HUES48 (cell line): ENCODE results near the gene ZNF175.

Experiments used
- H3K27ac ChIP-seq: one replicate; pipeline ENCODE4 v1.7.0; 2013; ENCODE audit warnings: low read depth, low read length, inconsistent platforms
- H3K27me3 ChIP-seq: 2 replicates; pipeline ENCODE4 v1.6.1; 2013; ENCODE audit warnings: mild to moderate bottlenecking, low read length; ENCODE audit not compliant: control insufficient read depth, insufficient read depth
- H3K36me3 ChIP-seq: 2 replicates; pipeline ENCODE4 v1.6.1; 2013; ENCODE audit warnings: low read length; ENCODE audit not compliant: control insufficient read depth, insufficient read depth
- H3K4me1 ChIP-seq: 2 replicates; pipeline ENCODE4 v1.6.1; 2013; ENCODE audit warnings: mild to moderate bottlenecking, low read length; ENCODE audit not compliant: control insufficient read depth, insufficient read depth
- H3K4me3 ChIP-seq: 2 replicates; pipeline ENCODE4 v1.5.1; 2013; ENCODE audit warnings: mild to moderate bottlenecking, low read depth, low read length
- H3K9ac ChIP-seq: 2 replicates; pipeline ENCODE4 v1.6.1; 2013; ENCODE audit warnings: mild to moderate bottlenecking, low read depth, low read length, moderate library complexity
- H3K9me3 ChIP-seq: 2 replicates; pipeline ENCODE4 v1.6.1; 2013; ENCODE audit warnings: low read length; ENCODE audit not compliant: control insufficient read depth, insufficient read depth

Gene ZNF175

DNA sequence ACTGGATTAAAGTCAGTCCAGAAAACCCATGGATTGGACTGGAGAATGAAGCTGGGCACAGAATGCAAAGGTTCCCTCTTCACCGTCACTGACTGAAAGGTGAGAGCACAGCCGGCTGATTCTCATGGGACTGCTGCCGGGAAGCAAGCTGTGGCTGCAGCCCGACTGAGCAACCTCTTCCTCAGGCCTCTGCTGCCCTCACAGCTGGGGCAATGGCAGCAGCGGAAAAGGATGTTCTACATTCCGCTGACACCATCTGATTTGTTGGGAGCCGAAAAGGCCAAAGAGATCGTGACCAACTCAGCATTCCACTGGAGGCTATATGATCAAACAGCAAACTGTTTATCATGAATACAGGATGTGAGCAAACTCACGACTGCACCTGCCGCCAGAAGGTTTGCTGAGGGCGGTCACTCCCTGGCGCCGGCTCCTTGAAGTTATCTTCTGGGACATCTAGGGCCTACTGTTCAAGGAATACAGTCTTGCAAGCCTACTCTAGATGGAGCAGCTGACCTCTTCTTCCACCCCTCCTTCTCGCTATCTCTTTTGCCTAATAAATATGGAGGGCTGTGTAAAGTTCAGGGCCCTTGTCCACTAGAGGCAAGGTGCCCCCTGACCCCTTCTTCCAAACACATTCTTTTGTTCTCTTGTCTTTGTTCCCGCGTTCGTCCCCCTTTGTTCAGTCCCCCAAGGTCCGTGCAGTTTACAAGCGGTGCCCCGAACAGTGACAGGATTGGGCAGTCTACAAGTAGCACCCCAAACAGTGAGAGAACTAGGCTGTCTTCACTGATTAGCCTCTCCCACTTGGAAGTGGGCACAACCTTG is 20.0 kb upstream of the ZNF175 start:
- Histone ChIP-seq H3K9ac (no peak overlapping the region), H3K9me3 (peaks cover 8% of the 10 kb centered on the region; the same call in 1 of the 2 replicates), H3K36me3 (no peaks in the 10 kb centered on the region), H3K4me3 (no peak overlapping the region), H3K4me1 (0 out of 2 replicates have a peak, but pooled peaks cover 2% of the 10 kb centered on the region), H3K27ac (no peak overlapping the region), H3K27me3 (no peaks in the 10 kb centered on the region)

DNA sequence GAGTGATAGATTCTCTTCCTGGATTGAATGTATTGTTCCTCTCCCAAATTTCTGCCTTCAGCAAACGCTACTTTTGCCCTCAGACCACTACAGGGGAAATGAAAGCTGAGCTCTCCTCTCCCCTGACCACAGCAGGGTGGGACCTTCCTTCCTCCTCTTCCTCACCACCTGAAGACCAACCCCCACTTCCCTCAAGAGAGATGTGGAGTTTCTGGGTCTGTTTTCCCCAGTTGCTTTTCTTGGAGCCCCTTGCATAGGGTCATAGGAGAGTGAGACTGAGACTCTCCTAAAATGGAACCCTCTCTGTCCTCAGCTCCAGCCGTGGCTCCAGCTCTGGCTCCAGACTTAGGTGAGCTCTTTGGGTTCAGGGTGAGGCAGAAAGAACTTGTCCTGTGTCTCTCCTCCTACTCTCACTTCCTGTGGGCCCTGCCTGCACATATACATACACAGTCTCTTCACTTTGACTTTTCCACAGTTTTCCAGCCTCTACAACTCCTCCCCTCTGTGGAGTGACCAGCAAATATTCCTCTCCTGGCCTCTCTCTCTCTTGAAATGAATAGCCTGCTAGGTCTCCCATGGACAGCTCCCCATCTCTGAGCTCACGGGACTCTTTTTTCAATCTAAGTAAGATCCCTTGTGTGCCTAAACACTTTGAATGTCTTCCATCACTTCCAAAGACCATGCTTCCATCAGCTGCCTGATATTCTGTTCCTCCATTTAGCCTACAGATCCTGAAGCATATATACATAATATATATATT is 19.2 kb upstream of the ZNF175 start:
- Histone ChIP-seq H3K27me3 (no peaks in the 10 kb centered on the region), H3K27ac (no peak overlapping the region), H3K9ac (no peak overlapping the region), H3K4me1 (0 out of 2 replicates have a peak, but pooled peaks cover 2% of the 10 kb centered on the region), H3K4me3 (no peak overlapping the region), H3K36me3 (no peaks in the 10 kb centered on the region), H3K9me3 (peaks cover 8% of the 10 kb centered on the region; the same call in 1 of the 2 replicates)

DNA sequence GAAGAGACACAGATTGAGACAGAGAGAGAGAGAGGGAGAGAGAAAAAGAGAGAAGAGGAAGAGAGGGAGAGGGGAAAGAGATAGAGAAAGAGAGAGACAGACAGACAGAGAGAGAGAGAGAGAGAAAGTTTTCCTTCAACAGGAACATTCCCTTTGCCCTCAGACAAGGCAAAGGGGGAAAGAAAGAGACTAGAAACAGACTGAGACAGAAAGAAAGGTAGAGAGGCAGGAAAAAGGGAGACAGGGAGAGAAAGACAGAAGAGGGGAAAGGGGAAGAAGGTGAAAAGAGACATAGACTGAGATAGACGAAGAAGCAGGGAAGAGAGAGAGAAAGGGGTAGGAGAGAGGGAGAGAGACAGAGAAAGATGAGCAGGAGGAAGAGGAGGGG is 18.5 kb upstream of the ZNF175 start:
- Histone ChIP-seq H3K36me3 (no peaks in the 10 kb centered on the region), H3K4me3 (no peak overlapping the region), H3K4me1 (0 out of 2 replicates have a peak, but pooled peaks cover 2% of the 10 kb centered on the region), H3K27ac (no peak overlapping the region), H3K9ac (no peak overlapping the region), H3K27me3 (no peaks in the 10 kb centered on the region), H3K9me3 (peaks cover 8% of the 10 kb centered on the region; the same call in 1 of the 2 replicates)

DNA sequence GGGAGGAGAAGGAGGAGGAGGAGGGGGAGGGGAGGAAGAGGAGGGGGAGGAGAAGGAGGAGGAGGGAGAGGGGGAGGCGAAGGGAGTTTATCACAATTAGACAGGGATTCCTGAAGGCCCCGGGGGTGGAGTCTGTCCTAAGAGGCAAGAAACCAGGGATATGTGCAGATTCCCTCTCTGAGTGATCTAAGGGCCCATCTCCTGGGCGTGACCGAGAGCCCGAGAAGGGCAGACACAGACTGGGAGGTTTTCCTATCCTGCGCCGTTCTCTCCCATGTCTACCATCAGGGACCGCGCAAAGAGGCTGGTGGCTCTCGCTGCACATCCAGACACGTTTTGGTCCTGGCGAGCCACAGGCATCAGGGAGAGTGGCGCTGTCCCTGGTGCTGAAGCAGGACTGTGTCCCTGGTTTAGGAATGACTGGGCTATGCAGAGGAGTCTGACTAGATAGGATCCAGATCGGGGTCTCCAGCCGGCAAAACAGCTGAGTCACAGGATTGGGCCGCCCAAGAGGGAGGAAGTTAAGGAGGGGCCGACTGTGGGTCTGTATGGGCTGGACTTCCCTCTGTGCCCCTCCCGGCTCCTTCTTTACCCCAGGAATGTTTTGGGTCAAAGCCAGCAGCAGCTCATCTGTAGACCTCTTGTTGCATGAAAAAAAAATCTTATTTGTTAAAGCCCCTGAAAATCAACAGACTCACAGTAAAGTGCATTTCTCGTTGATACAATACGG is 17.9 kb upstream of the ZNF175 start:
- Histone ChIP-seq H3K27me3 (no peaks in the 10 kb centered on the region), H3K36me3 (no peaks in the 10 kb centered on the region), H3K9me3 (peaks cover 8% of the 10 kb centered on the region; the same call in 1 of the 2 replicates), H3K4me3 (peak overlapping the region; percentile 28; the same call in 1 of the 2 replicates), H3K9ac (no peak overlapping the region), H3K4me1 (0 out of 2 replicates have a peak, but pooled peaks cover 2% of the 10 kb centered on the region), H3K27ac (no peak overlapping the region)

DNA sequence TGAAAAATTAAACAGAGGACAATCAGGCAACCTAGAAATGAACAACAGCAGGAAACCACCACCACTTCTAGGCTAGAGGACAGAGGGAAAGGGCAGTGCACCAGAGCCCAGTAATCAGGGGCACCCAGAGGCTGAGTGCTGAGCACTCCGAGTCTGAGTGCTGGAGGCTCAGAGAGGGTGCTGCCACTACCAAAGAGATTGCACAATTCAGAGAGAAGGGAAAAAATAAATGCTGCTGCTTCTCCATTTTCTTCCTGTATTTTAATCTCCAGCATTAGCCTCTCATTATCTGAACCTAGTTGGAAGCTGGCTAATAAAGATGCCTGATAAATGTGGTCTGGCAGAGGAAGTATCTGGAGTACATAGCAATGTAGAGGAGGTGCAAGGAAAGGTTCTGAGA is 11.8 kb upstream of the ZNF175 start:
- H3K4me1 ChIP-seq = no peaks in the 10 kb centered on the region
- H3K27ac ChIP-seq = no peak overlapping the region
- no peaks in the 10 kb centered on the region for H3K27me3 ChIP-seq
- H3K4me3 ChIP-seq = no peak overlapping the region
- peaks cover 3% of the 10 kb centered on the region for H3K9me3 ChIP-seq
- no peaks in the 10 kb centered on the region for H3K36me3 ChIP-seq
- no peak overlapping the region for H3K9ac ChIP-seq

DNA sequence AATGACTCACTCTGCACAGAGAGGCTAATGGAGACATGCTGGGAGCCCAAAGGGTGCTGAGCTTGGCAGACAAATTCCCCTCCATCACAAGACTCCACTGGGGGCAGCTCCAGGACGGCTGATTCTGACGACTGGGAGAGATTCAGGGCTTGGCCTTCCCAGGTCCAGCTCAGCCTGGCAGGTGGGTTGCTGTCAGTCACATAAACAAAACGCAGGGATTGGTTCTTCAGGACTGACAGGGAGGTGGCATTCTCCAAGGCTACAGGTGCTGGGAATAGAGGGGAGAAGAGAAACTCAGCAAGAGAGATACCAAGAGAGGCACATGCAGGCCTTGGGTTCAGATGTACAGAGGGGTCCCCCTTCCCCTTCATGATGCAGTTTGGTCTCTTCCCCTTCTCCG is 10.7 kb upstream of the ZNF175 start:
- no peak overlapping the region for H3K4me3 ChIP-seq
- no peaks in the 10 kb centered on the region for H3K4me1 ChIP-seq
- H3K9me3 ChIP-seq = peaks cover 3% of the 10 kb centered on the region
- no peak overlapping the region for H3K27ac ChIP-seq
- H3K27me3 ChIP-seq = no peaks in the 10 kb centered on the region
- no peak overlapping the region for H3K9ac ChIP-seq
- H3K36me3 ChIP-seq = no peaks in the 10 kb centered on the region

DNA sequence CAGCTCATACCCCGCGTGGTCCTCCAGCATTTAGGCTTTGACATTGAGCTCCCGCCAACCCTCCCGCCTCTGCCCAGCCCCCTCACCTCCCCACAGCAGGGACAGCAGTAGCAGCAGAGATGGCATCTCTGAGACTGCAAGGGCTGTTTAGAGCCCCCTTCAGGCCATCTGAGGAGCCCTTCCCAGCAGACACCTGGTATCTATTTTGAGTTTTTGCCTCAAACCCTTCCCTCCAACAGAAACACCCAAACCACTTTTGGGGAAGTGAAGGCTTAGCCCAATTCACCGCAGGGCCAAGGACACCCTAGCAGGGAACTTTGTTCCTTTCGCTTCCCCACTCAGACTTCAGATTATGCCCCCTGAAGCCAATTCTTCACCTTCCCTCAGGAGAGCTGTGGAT is 6.3 kb upstream of the ZNF175 start:
- Histone ChIP-seq H3K4me1 (no peaks in the 10 kb centered on the region), H3K27ac (no peak overlapping the region), H3K4me3 (no peak overlapping the region), H3K9me3 (no peaks in the 10 kb centered on the region; the same call in none of the 2 replicates), H3K9ac (no peak overlapping the region), H3K27me3 (no peaks in the 10 kb centered on the region; the same call in 1 of the 2 replicates), H3K36me3 (no peaks in the 10 kb centered on the region)

DNA sequence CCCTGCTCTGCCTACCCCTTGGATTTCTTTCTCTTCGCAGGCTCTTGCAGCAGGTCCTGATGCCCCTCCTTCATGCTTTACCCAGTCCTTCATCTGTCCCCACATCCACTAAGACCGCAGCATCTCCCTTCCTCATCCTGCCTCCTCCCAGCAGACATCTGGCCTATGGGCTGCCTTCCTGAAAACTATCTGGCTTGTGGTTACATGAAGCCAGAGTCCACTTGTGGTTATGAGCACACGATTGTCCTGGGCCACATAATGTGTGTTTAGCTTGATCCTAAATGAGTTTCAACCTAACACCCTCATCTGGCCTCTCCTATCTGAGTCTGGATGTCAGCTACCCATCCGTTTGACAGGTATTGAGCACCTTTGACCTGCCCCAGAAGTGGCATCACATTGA is 5.5 kb upstream of the ZNF175 start:
- no peaks in the 10 kb centered on the region; the same call in 1 of the 2 replicates for H3K27me3 ChIP-seq
- no peak overlapping the region for H3K4me3 ChIP-seq
- no peak overlapping the region for H3K27ac ChIP-seq

DNA sequence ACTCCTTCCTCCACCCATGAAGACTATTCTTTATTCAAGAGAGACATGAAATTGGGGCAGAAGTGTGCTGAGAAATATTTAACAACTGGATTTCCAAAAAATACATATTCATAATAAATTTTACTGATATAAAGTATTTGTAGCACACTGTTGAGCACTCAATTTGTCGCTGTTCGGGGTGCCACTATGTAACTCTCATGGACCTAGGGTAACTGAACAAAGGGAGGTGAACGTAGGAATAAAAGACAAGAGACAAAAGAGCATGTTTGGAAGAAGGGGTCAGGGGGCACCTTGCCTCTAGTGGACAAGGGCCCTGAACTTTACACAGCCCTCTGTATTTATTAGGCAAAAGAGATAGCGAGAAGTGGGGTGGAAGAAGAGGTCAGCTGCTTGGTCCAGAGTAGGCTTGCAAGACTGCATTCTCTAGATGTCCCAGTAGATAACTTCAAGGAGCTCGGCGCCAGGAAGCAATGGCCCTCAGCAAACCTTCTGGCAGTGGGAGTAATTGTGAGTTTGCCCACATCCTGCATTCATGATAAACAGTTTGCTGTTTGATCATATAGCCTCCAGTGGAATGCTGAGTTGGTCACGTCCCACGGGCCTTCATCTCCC is 4.5 kb upstream of the ZNF175 start:
- Histone ChIP-seq H3K9ac (no peak overlapping the region), H3K9me3 (no peaks in the 10 kb centered on the region; the same call in none of the 2 replicates), H3K27me3 (no peaks in the 10 kb centered on the region; the same call in 1 of the 2 replicates)

More for the DNA sequence above, 5.5 kb upstream of the ZNF175 start:
- no peaks in the 10 kb centered on the region for H3K36me3 ChIP-seq
- H3K9ac ChIP-seq = no peak overlapping the region
- H3K9me3 ChIP-seq = no peaks in the 10 kb centered on the region; the same call in none of the 2 replicates
- H3K4me1 ChIP-seq = no peaks in the 10 kb centered on the region

DNA sequence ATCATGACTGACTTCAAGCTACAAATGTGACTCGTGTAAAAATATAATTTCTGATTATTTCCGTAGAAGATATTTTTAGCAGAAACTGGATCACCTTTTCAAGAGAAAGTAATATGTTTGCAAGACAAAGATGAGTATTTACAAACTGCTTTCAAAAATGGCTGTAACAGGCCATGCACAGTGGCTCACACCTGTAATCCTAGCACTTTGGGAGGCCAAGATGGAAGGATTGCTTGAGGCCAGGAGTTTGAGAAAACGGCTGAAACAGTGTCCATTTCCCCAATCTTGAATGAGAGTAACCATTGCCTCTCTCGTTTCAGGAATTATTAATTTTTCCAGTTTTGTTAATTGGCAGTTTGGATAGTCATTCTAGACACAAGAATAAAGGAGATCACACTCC is 3.5 kb upstream of the ZNF175 start:
- no peak overlapping the region for H3K4me3 ChIP-seq
- no peaks in the 10 kb centered on the region; the same call in 1 of the 2 replicates for H3K27me3 ChIP-seq
- no peak overlapping the region for H3K27ac ChIP-seq
- no peaks in the 10 kb centered on the region; the same call in none of the 2 replicates for H3K9me3 ChIP-seq
- H3K4me1 ChIP-seq = 0 out of 2 replicates have a peak, but pooled peaks cover 4% of the 10 kb centered on the region
- no peak overlapping the region for H3K9ac ChIP-seq
- H3K36me3 ChIP-seq = no peaks in the 10 kb centered on the region

More for the DNA sequence above, 4.5 kb upstream of the ZNF175 start:
- Histone ChIP-seq H3K36me3 (no peaks in the 10 kb centered on the region), H3K27ac (no peak overlapping the region), H3K4me3 (no peak overlapping the region), H3K4me1 (no peaks in the 10 kb centered on the region)
